A549 (cell line): ENCODE results near the gene HMG20B. TPM values are rescaled to one million over a fixed set of nuclear protein-coding genes. Genes with fewer than 3 reads are reported as not detected.

Experiments
- ATAC-seq, 2 experiments: fragments of 200-7000 bp in 1 of 2; fragments of >200 bp in 1 of 2; cut with Nextera tagmentation in 1 of 2; cut with Tn5 transposase in 1 of 2; 3 replicates each; pipeline versions ENCODE4 v1.8.0 to v1.9.1; 2018 to 2020; ENCODE audit warnings: mild to moderate bottlenecking in 1 of 2, moderate library complexity in 1 of 2
- CTCF ChIA-PET: fragments of 300-600 bp; sonication (Branson Sonifier 250); formaldehyde crosslinking; extraction: SDS; loops from one replicate; lab custom pipeline; 2021; ENCODE audit warnings: antibody characterized with exemption, inconsistent platforms; lab: Yijun Ruan, JAX
- POLR2A ChIA-PET: fragments of 350-600 bp; formaldehyde crosslinking; extraction: SDS; loops from one replicate; lab custom pipeline; 2021; ENCODE audit warnings: antibody characterized with exemption, inconsistent platforms; lab: Yijun Ruan, JAX
- DNase-seq, 2 experiments: peaks; one replicate each; pipeline versions ENCODE4 v3.0.0 to v3.0.0-alpha.2; 2011 to 2016; ENCODE audit warnings: low read depth in 1 of 2, low spot score in 1 of 2
- FAIRE-seq: peaks from 2 replicates; lab custom pipeline; 2011; peaks lifted over from hg19 to GRCh38; lab: Jason Lieb, UNC
- H3K27ac ChIP-seq, 2 experiments: fragments of >200 bp; sonication (Bioruptor Twin); formaldehyde crosslinking; 3 replicates each; pipeline ENCODE4 v1.5.1; 2016 to 2017
- H3K4me1 ChIP-seq: fragments of >200 bp; sonication (Bioruptor Twin); formaldehyde crosslinking; 3 replicates; pipeline ENCODE4 v1.6.1; 2016
- H3K4me2 ChIP-seq: fragments of >200 bp; sonication (Bioruptor Twin); formaldehyde crosslinking; 3 replicates; pipeline ENCODE4 v1.6.1; 2016
- H3K4me3 ChIP-seq: fragments of >200 bp; sonication (Bioruptor Twin); formaldehyde crosslinking; 3 replicates; pipeline ENCODE4 v1.5.1; 2016
- H3K9me3 ChIP-seq: fragments of >200 bp; sonication (Bioruptor Twin); formaldehyde crosslinking; 3 replicates; pipeline ENCODE4 v1.6.1; 2016
- CHD2 ChIP-seq: fragments of 150-350 bp; IDR thresholded peaks from 2 replicates; pipeline ENCODE4 v1.6.1; 2014; ENCODE audit warnings: low read length; ENCODE audit not compliant: partially characterized antibody
- EHMT2 ChIP-seq: fragments of 200-600 bp; sonication (generic); IDR thresholded peaks from 2 replicates; pipeline ENCODE4 v1.6.1; 2016; ENCODE audit warnings: antibody characterized with exemption, low read depth, mild to moderate bottlenecking, moderate library complexity
- EP300 ChIP-seq, 2 experiments: fragments of >200 bp; sonication (Bioruptor Twin); formaldehyde crosslinking; IDR thresholded peaks; 2 replicates in 1 of 2; 3 replicates in 1 of 2; pipeline ENCODE4 v1.6.1; 2016 to 2017
- MAFK ChIP-seq: fragments of 450-650 bp; IDR thresholded peaks from 2 replicates; pipeline ENCODE4 v1.6.1; 2014; ENCODE audit not compliant: partially characterized antibody
- MAZ ChIP-seq: fragments of 150-350 bp; IDR thresholded peaks from 2 replicates; pipeline ENCODE4 v1.6.1; 2014; ENCODE audit warnings: antibody characterized with exemption, low read depth, low read length, borderline replicate concordance
- MYC ChIP-seq: IDR thresholded peaks from 2 replicates; pipeline ENCODE4 v1.6.1; 2012; ENCODE audit warnings: mild to moderate bottlenecking, inconsistent platforms, low read length, improper control_type of control experiment, borderline replicate concordance
- NPAS2 ChIP-seq: fragments of 250-450 bp; sonication (Bioruptor Pico); IDR thresholded peaks from 2 replicates; pipeline ENCODE4 v1.8.0; 2022; ENCODE audit warnings: mild to moderate bottlenecking, moderate library complexity, borderline replicate concordance
- POLR2A ChIP-seq: IDR thresholded peaks from 2 replicates; pipeline ENCODE4 v1.6.1; 2012; ENCODE audit warnings: mild to moderate bottlenecking, low read length
- RFX5 ChIP-seq: fragments of 450-650 bp; IDR thresholded peaks from 2 replicates; pipeline ENCODE4 v1.7.1; 2014; ENCODE audit warnings: antibody characterized with exemption, mild to moderate bottlenecking, moderate library complexity
- SMC3 ChIP-seq: fragments of >200 bp; sonication (Bioruptor Twin); formaldehyde crosslinking; IDR thresholded peaks from 3 replicates; pipeline ENCODE4 v1.6.1; 2018; ENCODE audit warnings: inconsistent platforms
- SREBF2 ChIP-seq: fragments of 450-650 bp; IDR thresholded peaks from 2 replicates; pipeline ENCODE4 v1.6.1; 2014; ENCODE audit warnings: mild to moderate bottlenecking, moderate library complexity
- TFCP2L1 ChIP-seq: fragments of 250-450 bp; sonication (Bioruptor Pico); IDR thresholded peaks from 2 replicates; pipeline ENCODE4 v1.5.0; 2021; ENCODE audit warnings: mild to moderate bottlenecking
- TP53 ChIP-seq: fragments of 250-450 bp; sonication (Bioruptor Pico); IDR thresholded peaks from 2 replicates; pipeline ENCODE4 v1.5.0; 2021; ENCODE audit warnings: mild to moderate bottlenecking, moderate library complexity
- WGBS: methylation state at CpG from one replicate; pipeline ENCODE4 v1.1.6; 2017; ENCODE audit errors: missing lambda C conversion rate; 5-methylcytosine and 5-hydroxymethylcytosine counted together
- polyA plus RNA-seq, 4 experiments: library from polyadenylated mRNA; depleted of rRNA in 3 of 4; stranded (reverse); fragments of >200 nt; fragmentation: RNase III in 1 of 4; extraction: RNeasy Plus Mini Kit Qiagen cat#74134 plus additional on column Dnase treatment in 1 of 4; gene quantifications; 2 replicates in 3 of 4; 3 replicates in 1 of 4; pipeline ENCODE4 v1.2.3, GENCODE V29; 2011 to 2017
- TF ChIP-seq, protein P1 (sequence below): fragments of >200 bp; sonication (Bioruptor Twin); formaldehyde crosslinking; IDR thresholded peaks from 3 replicates; pipeline ENCODE4 v1.6.1; 2016
- TF ChIP-seq, protein P2 (sequence below): fragments of 450-650 bp; IDR thresholded peaks from 2 replicates; pipeline ENCODE4 v1.6.1; 2014; ENCODE audit warnings: antibody characterized with exemption
- TF ChIP-seq, protein P3 (sequence below): IDR thresholded peaks from 2 replicates; pipeline ENCODE4 v1.6.1; 2012
- TF ChIP-seq, protein P4 (sequence below): fragments of >200 bp; sonication (Bioruptor Twin); formaldehyde crosslinking; IDR thresholded peaks from 3 replicates; pipeline ENCODE4 v1.5.1; 2016
- TF ChIP-seq, protein P5 (sequence below): fragments of 150-350 bp; IDR thresholded peaks from 2 replicates; pipeline ENCODE4 v1.6.1; 2014; ENCODE audit warnings: low read depth, mild to moderate bottlenecking, low read length

The HMG20B gene
- polyA plus RNA-seq, 2 of the 4 experiments (the other 2 are of a cell fraction): 24.2 to 47.1 TPM

DNA sequence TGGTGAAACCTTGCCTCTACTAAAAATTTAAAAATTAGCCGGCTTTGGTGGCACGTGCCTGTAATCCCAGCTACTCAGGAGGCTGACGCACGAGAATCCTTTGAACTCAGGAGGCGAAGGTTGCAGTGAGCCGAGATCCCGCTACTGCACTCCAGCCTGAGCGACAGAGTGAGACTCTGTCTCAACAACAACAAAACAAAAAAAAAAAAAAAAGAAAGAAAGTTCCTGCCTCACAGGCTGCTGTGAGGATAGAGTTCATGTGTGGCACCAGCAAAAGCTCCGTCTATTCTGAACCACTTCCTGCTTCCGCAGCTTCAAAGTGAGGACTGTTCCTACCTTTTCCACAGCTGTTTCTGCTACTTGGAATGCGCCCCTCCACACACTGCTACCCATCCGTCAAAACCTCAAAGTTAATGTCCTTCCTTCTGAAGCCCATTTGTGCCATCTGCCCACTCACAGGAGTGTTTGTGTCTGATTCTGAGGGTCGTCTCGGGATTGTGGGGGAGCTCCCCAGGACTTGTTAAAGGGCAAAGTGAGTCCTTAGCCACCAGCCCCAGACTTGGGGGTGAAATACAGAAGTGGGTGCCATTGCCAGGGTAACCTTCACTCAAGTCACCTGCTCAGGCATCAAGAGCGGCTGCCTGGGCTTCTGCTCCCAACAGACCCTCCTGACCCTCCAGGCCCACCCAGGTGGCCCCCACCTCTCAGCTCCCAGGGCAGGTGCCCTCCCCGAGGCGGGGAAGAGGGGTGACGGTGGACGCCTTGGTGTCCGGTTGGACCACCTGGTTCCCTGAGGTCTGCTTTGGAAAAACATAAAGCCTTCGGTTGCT, 18.3 kb upstream of the HMG20B start:
- no peak overlapping the region; the same call in 2 of the 3 replicates for H3K4me2 ChIP-seq
- no peak for TF ChIP-seq SREBF2
- no peak for TF ChIP-seq MAFK
- TF ChIP-seq, protein P1, sequence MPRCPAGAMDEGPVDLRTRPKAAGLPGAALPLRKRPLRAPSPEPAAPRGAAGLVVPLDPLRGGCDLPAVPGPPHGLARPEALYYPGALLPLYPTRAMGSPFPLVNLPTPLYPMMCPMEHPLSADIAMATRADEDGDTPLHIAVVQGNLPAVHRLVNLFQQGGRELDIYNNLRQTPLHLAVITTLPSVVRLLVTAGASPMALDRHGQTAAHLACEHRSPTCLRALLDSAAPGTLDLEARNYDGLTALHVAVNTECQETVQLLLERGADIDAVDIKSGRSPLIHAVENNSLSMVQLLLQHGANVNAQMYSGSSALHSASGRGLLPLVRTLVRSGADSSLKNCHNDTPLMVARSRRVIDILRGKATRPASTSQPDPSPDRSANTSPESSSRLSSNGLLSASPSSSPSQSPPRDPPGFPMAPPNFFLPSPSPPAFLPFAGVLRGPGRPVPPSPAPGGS: no peak
- peaks cover 22% of the 10 kb centered on the region for H3K4me1 ChIP-seq
- FAIRE-seq (no peak), DNase-seq (no peak), ATAC-seq (no peak)
- 91% methylated on average over 20 of the region's 21 CpGs for WGBS
- H3K27ac ChIP-seq: 0 out of 6 replicates have a peak overlapping the region, but pooled peaks of 1 of the 2 experiments have one; percentile 33
- CTCF ChIA-PET: interaction anchor here (0.6 to 10.0 kb wide), 3 partner anchors 9 to 20 kb away, joined by 3 to 70 read pairs (median 54); partner anchors contain the start of gene HMG20B
- no peaks in the 10 kb centered on the region for H3K9me3 ChIP-seq
- POLR2A ChIA-PET: no interaction called here
- no peak overlapping the region for H3K4me3 ChIP-seq

DNA sequence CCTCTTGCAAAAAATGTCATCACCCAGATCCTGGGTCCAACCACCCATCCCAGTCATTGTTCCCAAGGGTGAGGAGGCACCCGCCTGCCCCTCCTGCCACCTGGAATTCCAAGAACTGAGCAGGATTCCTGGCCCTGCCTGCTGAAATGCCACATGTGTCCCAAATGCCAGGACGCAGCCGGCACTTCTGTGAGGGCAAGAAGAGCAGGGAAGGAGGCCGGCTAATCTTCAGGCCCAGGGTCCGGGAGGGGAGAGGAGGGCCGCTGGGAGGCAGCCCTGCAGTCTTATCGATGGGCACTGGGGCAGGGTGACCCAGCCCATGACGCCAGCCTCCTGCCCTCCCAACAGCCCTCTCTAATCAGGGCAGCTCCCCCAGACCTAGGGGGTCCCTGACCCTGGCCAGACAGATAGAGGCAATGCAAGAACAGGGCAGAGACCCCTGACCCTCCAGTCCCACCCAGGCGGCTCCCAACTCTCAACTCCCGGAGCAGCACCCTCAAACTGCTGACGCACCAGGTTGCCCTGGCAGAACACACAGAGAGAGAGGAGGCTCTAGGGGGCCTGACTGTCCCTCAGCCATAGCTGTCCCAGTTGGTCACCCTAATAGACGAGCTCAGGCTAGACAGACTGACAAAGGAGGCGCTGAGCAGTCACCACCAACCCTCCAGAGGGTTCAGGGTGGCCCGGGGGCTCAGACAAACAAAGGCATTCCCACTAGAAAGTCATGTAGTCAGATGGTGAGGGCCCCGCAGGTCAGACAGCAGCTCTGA, 16.9 kb upstream of the HMG20B start:
- POLR2A ChIA-PET: interaction anchor here (1.0 to 2.6 kb wide), 2 partner anchors 8 to 18 kb away, joined by 3 to 14 read pairs; no protein-coding TSS in a partner anchor

More for the DNA sequence above, 16.9 kb upstream of the HMG20B start:
- FAIRE-seq (no peak), DNase-seq (no peak), ATAC-seq (no peak)
- 80% methylated on average over 7 of the region's 15 CpGs for WGBS
- no peak for TF ChIP-seq SREBF2
- TF ChIP-seq MAZ: no peak
- TF ChIP-seq CHD2: no peak
- no peak for TF ChIP-seq EHMT2
- TF ChIP-seq, protein P2, sequence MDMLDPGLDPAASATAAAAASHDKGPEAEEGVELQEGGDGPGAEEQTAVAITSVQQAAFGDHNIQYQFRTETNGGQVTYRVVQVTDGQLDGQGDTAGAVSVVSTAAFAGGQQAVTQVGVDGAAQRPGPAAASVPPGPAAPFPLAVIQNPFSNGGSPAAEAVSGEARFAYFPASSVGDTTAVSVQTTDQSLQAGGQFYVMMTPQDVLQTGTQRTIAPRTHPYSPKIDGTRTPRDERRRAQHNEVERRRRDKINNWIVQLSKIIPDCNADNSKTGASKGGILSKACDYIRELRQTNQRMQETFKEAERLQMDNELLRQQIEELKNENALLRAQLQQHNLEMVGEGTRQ: no peak
- TF ChIP-seq EP300 (IDR thresholded peaks at IDR 0.05): no peak
- no peak for TF ChIP-seq TP53 (CRISPR knock-in tag)
- TF ChIP-seq SMC3: no peak
- TF ChIP-seq POLR2A: no peak
- TF ChIP-seq, protein P3, sequence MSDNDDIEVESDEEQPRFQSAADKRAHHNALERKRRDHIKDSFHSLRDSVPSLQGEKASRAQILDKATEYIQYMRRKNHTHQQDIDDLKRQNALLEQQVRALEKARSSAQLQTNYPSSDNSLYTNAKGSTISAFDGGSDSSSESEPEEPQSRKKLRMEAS: no peak
- TF ChIP-seq, protein P4, sequence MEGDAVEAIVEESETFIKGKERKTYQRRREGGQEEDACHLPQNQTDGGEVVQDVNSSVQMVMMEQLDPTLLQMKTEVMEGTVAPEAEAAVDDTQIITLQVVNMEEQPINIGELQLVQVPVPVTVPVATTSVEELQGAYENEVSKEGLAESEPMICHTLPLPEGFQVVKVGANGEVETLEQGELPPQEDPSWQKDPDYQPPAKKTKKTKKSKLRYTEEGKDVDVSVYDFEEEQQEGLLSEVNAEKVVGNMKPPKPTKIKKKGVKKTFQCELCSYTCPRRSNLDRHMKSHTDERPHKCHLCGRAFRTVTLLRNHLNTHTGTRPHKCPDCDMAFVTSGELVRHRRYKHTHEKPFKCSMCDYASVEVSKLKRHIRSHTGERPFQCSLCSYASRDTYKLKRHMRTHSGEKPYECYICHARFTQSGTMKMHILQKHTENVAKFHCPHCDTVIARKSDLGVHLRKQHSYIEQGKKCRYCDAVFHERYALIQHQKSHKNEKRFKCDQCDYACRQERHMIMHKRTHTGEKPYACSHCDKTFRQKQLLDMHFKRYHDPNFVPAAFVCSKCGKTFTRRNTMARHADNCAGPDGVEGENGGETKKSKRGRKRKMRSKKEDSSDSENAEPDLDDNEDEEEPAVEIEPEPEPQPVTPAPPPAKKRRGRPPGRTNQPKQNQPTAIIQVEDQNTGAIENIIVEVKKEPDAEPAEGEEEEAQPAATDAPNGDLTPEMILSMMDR: no peak
- TF ChIP-seq RFX5: no peak
- no peak for TF ChIP-seq TFCP2L1 (CRISPR knock-in tag)
- TF ChIP-seq NPAS2 (CRISPR knock-in tag): no peak
- no peak for TF ChIP-seq MYC
- TF ChIP-seq, protein P5, sequence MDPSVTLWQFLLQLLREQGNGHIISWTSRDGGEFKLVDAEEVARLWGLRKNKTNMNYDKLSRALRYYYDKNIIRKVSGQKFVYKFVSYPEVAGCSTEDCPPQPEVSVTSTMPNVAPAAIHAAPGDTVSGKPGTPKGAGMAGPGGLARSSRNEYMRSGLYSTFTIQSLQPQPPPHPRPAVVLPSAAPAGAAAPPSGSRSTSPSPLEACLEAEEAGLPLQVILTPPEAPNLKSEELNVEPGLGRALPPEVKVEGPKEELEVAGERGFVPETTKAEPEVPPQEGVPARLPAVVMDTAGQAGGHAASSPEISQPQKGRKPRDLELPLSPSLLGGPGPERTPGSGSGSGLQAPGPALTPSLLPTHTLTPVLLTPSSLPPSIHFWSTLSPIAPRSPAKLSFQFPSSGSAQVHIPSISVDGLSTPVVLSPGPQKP: no peak
- Histone ChIP-seq H3K4me1 (peaks cover 22% of the 10 kb centered on the region), H3K27ac (peak overlapping the region; percentile 89 to 100; a peak in 4 of 6 replicates), H3K4me2 (peak overlapping the region; percentile 98), H3K4me3 (peak overlapping the region; percentile 87), H3K9me3 (no peaks in the 10 kb centered on the region)
- CTCF ChIA-PET: interaction anchor here (0.7 to 10.0 kb wide), 8 partner anchors 10 to 68 kb away, joined by 3 to 70 read pairs (median 4); partner anchors contain the start of gene HMG20B
